GM19395 (cell line): ENCODE results near the gene MELTF.

Experiments used
- ATAC-seq: cut with Tn5 transposase; IDR thresholded peaks from one replicate; pipeline ENCODE4 v1.9.1; 2021; ENCODE audit warnings: mild to moderate bottlenecking, moderate library complexity; ENCODE audit not compliant: unreplicated experiment

Gene MELTF

GRCh38 chr3:196995027-196995426, 34.6 kb downstream of the MELTF start:
- no peak for ATAC-seq

GRCh38 chr3:196994056-196994455, 35.6 kb downstream of the MELTF start:
- ATAC-seq = no peak

GRCh38 chr3:196992461-196993065, 37.1 kb downstream of the MELTF start:
- no peak for ATAC-seq

GRCh38 chr3:196991581-196992460, 37.8 kb downstream of the MELTF start:
- no peak for ATAC-seq

- no peak for ATAC-seq
These were observed 39.0 kb downstream of the MELTF start for GRCh38 chr3:196990601-196991007.

- ATAC-seq = no peak
These were observed 39.8 kb downstream of the MELTF start for GRCh38 chr3:196989721-196990262.

- no peak for ATAC-seq
These were observed 41.2 kb downstream of the MELTF start for GRCh38 chr3:196988241-196989029.

GRCh38 chr3:196987022-196987421, 42.6 kb downstream of the MELTF start:
- ATAC-seq = no peak

GRCh38 chr3:196985954-196986885, 43.4 kb downstream of the MELTF start:
- no peak for ATAC-seq

GRCh38 chr3:196985298-196985697, 44.3 kb downstream of the MELTF start:
- ATAC-seq = no peak

GRCh38 chr3:196983186-196983585, 46.4 kb downstream of the MELTF start:
- ATAC-seq = no peak

GRCh38 chr3:196981657-196982056, 48.0 kb downstream of the MELTF start:
- ATAC-seq = no peak

GRCh38 chr3:196979545-196979944, 50.1 kb downstream of the MELTF start:
- no peak for ATAC-seq

- no peak for ATAC-seq
These were observed 52.7 kb downstream of the MELTF start for GRCh38 chr3:196976941-196977340.

GRCh38 chr3:196975349-196975748, 54.3 kb downstream of the MELTF start:
- no peak for ATAC-seq

- no peak for ATAC-seq
These were observed 55.0 kb downstream of the MELTF start for GRCh38 chr3:196974661-196975060.

- ATAC-seq = no peak
These were observed 58.4 kb downstream of the MELTF start for GRCh38 chr3:196971094-196971698.

- ATAC-seq = no peak
These were observed 59.0 kb downstream of the MELTF start for GRCh38 chr3:196970547-196971093.
